ENCODE results near the gene PROCA1.
A peak's percentile ranks its signal among the peaks of the same experiment; 100 is the strongest.

DNA sequence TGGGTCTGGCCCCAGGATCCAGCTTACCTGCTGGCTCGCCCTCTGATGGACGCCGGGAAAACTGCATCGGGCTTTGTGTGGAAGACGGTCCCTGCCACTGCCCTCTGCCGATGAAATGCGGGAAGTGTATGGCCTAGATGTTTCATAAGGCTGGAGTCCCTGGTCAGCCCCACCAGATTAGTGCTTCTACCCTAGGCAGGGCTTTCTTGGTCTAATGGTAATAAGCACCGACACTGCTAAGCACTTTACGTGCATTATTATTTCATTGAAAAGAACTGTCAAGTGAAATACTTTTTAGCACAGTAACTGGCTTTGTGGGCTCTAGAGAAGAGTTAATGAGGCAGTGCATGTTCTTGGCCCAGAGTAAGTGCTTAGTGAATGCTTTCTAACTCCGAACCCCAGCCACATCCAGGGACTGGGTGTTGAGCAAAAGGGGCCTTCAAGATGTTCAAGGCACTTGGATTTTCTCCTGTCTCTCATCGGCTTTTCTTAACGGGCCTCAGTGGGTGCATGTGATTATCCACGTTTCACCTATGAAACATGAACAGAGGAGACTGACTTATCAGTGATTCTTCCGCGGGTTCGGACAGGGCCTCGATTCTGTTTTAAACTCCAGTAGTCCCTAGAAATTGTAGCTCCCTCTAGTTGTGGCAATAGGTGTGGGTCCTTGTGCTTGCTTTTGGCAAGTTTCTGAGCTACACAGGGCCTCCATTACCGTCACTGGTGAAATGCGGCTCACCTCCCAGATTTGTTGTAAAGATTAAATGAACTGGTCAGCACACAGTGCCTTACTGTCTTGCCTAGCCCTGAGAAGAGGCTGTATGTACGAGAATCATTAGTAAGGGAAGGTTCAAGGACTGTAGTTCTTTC, 38.7 kb upstream of the PROCA1 start:
- peak; percentile 42; the same call in 1 of the 2 replicates for TF ChIP-seq MXI1 (IDR thresholded peaks at IDR 0.05; ENCODE audit: low read depth, low read length)
- TF ChIP-seq, protein P1, sequence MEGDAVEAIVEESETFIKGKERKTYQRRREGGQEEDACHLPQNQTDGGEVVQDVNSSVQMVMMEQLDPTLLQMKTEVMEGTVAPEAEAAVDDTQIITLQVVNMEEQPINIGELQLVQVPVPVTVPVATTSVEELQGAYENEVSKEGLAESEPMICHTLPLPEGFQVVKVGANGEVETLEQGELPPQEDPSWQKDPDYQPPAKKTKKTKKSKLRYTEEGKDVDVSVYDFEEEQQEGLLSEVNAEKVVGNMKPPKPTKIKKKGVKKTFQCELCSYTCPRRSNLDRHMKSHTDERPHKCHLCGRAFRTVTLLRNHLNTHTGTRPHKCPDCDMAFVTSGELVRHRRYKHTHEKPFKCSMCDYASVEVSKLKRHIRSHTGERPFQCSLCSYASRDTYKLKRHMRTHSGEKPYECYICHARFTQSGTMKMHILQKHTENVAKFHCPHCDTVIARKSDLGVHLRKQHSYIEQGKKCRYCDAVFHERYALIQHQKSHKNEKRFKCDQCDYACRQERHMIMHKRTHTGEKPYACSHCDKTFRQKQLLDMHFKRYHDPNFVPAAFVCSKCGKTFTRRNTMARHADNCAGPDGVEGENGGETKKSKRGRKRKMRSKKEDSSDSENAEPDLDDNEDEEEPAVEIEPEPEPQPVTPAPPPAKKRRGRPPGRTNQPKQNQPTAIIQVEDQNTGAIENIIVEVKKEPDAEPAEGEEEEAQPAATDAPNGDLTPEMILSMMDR (IDR thresholded peaks at IDR 0.05): peak; percentile 97
- no peak for TF ChIP-seq YY1 (IDR thresholded peaks at IDR 0.05; ENCODE audit: low read depth)
- peak; percentile 86 for TF ChIP-seq RAD21 (IDR thresholded peaks at IDR 0.05; ENCODE audit: low read length)
- TF ChIP-seq SIN3A (IDR thresholded peaks at IDR 0.05; ENCODE audit: borderline replicate concordance, low read depth, low read length): peak; percentile 72; the same call in 1 of the 2 replicates
- TF ChIP-seq TAF1 (IDR thresholded peaks at IDR 0.05; ENCODE audit: borderline replicate concordance, low read depth, low read length): no peak
- TF ChIP-seq, protein P2, sequence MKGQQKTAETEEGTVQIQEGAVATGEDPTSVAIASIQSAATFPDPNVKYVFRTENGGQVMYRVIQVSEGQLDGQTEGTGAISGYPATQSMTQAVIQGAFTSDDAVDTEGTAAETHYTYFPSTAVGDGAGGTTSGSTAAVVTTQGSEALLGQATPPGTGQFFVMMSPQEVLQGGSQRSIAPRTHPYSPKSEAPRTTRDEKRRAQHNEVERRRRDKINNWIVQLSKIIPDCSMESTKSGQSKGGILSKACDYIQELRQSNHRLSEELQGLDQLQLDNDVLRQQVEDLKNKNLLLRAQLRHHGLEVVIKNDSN (IDR thresholded peaks at IDR 0.05; ENCODE audit: borderline replicate concordance, low read depth): no peak
- TF ChIP-seq JUND (IDR thresholded peaks at IDR 0.05): no peak
- TF ChIP-seq EP300 (IDR thresholded peaks at IDR 0.05; ENCODE audit: borderline replicate concordance in 1 of 2, low read depth in 1 of 2, low read length in 1 of 2): peak in 1 of 2 experiments; percentile 18; a peak in 1 of 4 replicates
- no peak for TF ChIP-seq FOSL2 (IDR thresholded peaks at IDR 0.05; ENCODE audit: borderline replicate concordance, low read depth)
- no peak for TF ChIP-seq EZH2phosphoT487 (IDR thresholded peaks at IDR 0.05; ENCODE audit: borderline replicate concordance, low read depth)
